HEK293T (cell line): Measurements from ENCODE around the gene OR2Z1.
"Not testable (repeated sequence)": the region's sequence is repeated elsewhere in the genome, so short reads cannot be mapped to it uniquely, and the experiment has no call there.

ENCODE experiments used
- CTCF ChIA-PET: fragments of 350-600 bp; formaldehyde crosslinking; extraction: SDS; loops from one replicate; lab custom pipeline; 2021; ENCODE audit warnings: antibody characterized with exemption, inconsistent platforms; lab: Yijun Ruan, JAX
- POLR2A ChIA-PET: fragments of 350-600 bp; formaldehyde crosslinking; extraction: SDS; loops from one replicate; lab custom pipeline; 2020; ENCODE audit warnings: antibody characterized with exemption, inconsistent platforms; lab: Yijun Ruan, JAX
- DNase-seq: peaks from one replicate; pipeline ENCODE4 v3.0.0; 2012; ENCODE audit warnings: mixed read lengths; ENCODE audit errors: extremely low spot score
- ARNT ChIP-seq: fragments of 450-650 bp; IDR thresholded peaks from 2 replicates; pipeline ENCODE4 v1.6.1; 2017; ENCODE audit warnings: mild to moderate bottlenecking
- BHLHE40 ChIP-seq: fragments of 450-650 bp; IDR thresholded peaks from 2 replicates; pipeline ENCODE4 v1.6.1; 2016; ENCODE audit warnings: mild to moderate bottlenecking, moderate library complexity, borderline replicate concordance
- CTBP1 ChIP-seq: fragments of 450-650 bp; IDR thresholded peaks from 2 replicates; pipeline ENCODE4 v1.6.1; 2016; ENCODE audit warnings: borderline replicate concordance
- ELF4 ChIP-seq: fragments of 450-650 bp; IDR thresholded peaks from 2 replicates; pipeline ENCODE4 v1.6.1; 2017; ENCODE audit warnings: antibody characterized with exemption
- FOXA1 ChIP-seq: fragments of 450-650 bp; IDR thresholded peaks from 2 replicates; pipeline ENCODE4 v1.6.1; 2016; ENCODE audit warnings: mild to moderate bottlenecking
- FOXK2 ChIP-seq: fragments of 450-650 bp; IDR thresholded peaks from 2 replicates; pipeline ENCODE4 v1.6.1; 2016; ENCODE audit warnings: mild to moderate bottlenecking
- FOXM1 ChIP-seq: fragments of 450-650 bp; IDR thresholded peaks from 2 replicates; pipeline ENCODE4 v1.6.1; 2017; ENCODE audit warnings: mild to moderate bottlenecking, borderline replicate concordance
- HDGF ChIP-seq: fragments of 450-650 bp; IDR thresholded peaks from 2 replicates; pipeline ENCODE4 v1.6.1; 2017; ENCODE audit warnings: antibody characterized with exemption, borderline replicate concordance
- L3MBTL2 ChIP-seq: fragments of 450-650 bp; conservative IDR thresholded peaks from 2 replicates; pipeline ENCODE4 v1.6.1; 2016; ENCODE audit warnings: mild to moderate bottlenecking
- LEF1 ChIP-seq: fragments of 450-650 bp; IDR thresholded peaks from 2 replicates; pipeline ENCODE4 v1.6.1; 2017; ENCODE audit warnings: mild to moderate bottlenecking, borderline replicate concordance
- NFRKB ChIP-seq: fragments of 450-650 bp; IDR thresholded peaks from 2 replicates; pipeline ENCODE4 v1.6.1; 2016; ENCODE audit warnings: mild to moderate bottlenecking, moderate library complexity
- PKNOX1 ChIP-seq: fragments of 450-650 bp; IDR thresholded peaks from 2 replicates; pipeline ENCODE4 v1.6.1; 2016
- SP1 ChIP-seq: fragments of 450-650 bp; IDR thresholded peaks from 2 replicates; pipeline ENCODE4 v1.6.1; 2017
- SUZ12 ChIP-seq: fragments of 450-650 bp; IDR thresholded peaks from 2 replicates; pipeline ENCODE4 v1.6.1; 2016; ENCODE audit warnings: mild to moderate bottlenecking
- TARDBP ChIP-seq: fragments of 450-650 bp; IDR thresholded peaks from 2 replicates; pipeline ENCODE4 v1.6.1; 2016
- ZNF384 ChIP-seq: fragments of 450-650 bp; IDR thresholded peaks from 2 replicates; pipeline ENCODE4 v1.6.1; 2016

Gene OR2Z1

DNA sequence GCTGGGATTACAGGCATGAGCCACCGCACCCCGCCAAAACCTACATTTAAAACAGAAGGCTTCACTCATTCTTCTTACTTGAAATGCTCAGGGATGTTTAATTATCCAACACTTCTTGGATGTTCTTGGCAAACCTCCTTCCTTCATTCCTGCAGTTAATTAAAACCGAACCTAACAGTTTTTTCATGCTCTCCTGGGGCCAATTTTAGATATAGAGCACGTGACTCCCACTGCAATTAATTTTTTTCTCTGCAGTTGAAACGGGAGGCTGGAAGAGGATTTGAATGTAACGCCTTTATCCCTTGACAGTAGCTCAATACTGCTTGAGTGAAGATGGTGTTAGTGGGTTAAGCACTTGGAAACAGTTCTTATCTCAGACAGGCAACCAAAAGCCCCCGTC is 18.2 kb upstream of the OR2Z1 start:
- ChIA-PET POLR2A (no interaction called here), CTCF (interaction anchor here (1.1 kb wide), 1 partner anchor 9 kb away, joined by 3 read pairs; no protein-coding TSS in a partner anchor)
- no peak for DNase-seq
- TF ChIP-seq CTBP1 (no peak), FOXM1 (no peak), PKNOX1 (no peak), NFRKB (no peak), SUZ12 (no peak), TARDBP (no peak)

- DNase-seq, POLR2A ChIA-PET: not testable (repeated sequence)
- CTCF ChIA-PET, result interaction anchor here (0.6 kb wide), 1 partner anchor 29 kb away, joined by 5 read pairs; no protein-coding TSS in a partner anchor
These were observed 16.1 kb upstream of the OR2Z1 start for GRCh38 chr19:8705304-8705703.

GRCh38 chr19:8705742-8706141 is 15.7 kb upstream of the OR2Z1 start:
- DNase-seq, result no peak
- TF ChIP-seq LEF1, result no peak
- TF ChIP-seq ARNT, result no peak
- TF ChIP-seq SP1, result no peak
- no peak for TF ChIP-seq ZNF384
- TF ChIP-seq ELF4, result no peak
- no peak for TF ChIP-seq PKNOX1
- TF ChIP-seq BHLHE40, result no peak
- TF ChIP-seq HDGF, result no peak
- TF ChIP-seq SUZ12, result no peak
- no peak for TF ChIP-seq FOXK2
- TF ChIP-seq CTBP1, result no peak
- no peak for TF ChIP-seq FOXM1
- TF ChIP-seq NFRKB, result no peak
- TF ChIP-seq TARDBP, result no peak
- TF ChIP-seq L3MBTL2, result no peak
- TF ChIP-seq FOXA1, result no peak
- ChIA-PET CTCF (no interaction called here), POLR2A (no interaction called here)

DNA sequence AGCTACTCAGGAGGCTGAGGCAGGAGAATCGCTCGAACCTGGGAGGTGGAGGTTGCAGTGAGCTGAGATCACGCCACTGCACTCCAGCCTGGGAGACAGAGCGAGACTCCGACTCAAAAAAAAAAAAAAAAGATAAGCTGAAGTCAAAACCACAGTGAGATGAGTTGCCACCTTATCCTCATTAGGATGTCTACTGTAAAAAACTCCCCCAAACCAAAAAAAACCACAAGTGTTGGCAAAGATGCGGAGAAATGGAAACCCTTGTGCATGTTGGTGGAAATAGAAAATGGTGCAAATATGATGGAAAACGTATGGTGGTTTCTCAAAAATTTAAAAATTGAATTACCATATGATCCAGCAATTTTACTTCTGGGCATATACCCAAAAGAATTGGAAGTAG is 11.1 kb upstream of the OR2Z1 start:
- POLR2A ChIA-PET, DNase-seq: not testable (repeated sequence)
- CTCF ChIA-PET, result interaction anchor here (0.6 kb wide), 1 partner anchor 23 kb away, joined by 3 read pairs; no protein-coding TSS in a partner anchor

DNA sequence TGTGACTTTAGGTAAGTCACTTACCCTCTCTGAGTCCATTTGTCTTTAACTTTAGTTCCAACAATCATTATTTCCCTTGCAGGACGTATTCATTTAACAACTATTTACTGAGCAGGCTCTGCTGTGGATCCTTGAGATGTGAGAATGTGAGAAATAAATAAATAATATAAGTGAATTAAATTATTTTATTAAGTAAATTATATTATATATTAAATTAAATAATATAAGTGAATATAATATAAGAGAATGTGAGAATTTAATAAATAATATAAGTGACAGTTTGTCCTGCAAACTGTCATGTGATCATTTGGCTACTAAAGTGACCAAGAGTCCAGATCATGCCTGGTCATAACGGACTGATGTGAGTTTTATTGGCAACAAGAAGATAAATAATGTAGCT is 598 bp downstream of the OR2Z1 start:
- DNase-seq, result no peak
- TF ChIP-seq FOXA1 (no peak), PKNOX1 (no peak), BHLHE40 (no peak), ELF4 (no peak), TARDBP (no peak), CTBP1 (no peak), FOXM1 (no peak), ARNT (no peak), L3MBTL2 (no peak), SUZ12 (no peak), ZNF384 (no peak), LEF1 (no peak), FOXK2 (no peak)
- CTCF ChIA-PET, result no interaction called here
- POLR2A ChIA-PET, result no interaction called here

DNA sequence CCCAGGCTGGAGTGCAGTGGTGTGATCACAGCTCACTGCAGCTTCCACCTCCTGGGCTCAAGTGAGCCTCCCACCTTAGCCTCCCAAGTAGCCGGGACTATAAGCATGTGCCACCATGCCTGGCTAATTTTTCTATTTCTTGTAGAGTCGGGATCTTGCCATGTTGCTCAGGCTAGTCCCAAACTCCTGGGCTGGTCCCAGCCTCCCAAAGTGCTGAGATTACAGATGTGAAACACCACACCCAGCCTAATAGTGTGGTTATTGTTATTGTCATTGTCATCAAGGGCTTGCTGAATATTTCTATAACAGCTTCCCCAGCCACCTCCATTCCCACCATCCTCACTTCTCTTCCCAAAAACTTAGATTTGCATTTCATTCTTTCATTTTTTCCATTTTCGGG is 2.8 kb downstream of the OR2Z1 start:
- POLR2A ChIA-PET, result no interaction called here
- CTCF ChIA-PET, result no interaction called here

More for the DNA sequence above, 2.8 kb downstream of the OR2Z1 start:
- TF ChIP-seq NFRKB (no peak), CTBP1 (no peak), FOXK2 (no peak), FOXM1 (no peak), ARNT (no peak), SUZ12 (no peak), L3MBTL2 (no peak), LEF1 (no peak), HDGF (no peak), FOXA1 (no peak), SP1 (no peak), TARDBP (no peak), PKNOX1 (no peak), BHLHE40 (no peak), ZNF384 (no peak), ELF4 (no peak)
- no peak for DNase-seq
